HG02973 (cell line): ENCODE measurements around the gene SLC9C2.

ENCODE experiments used
- ATAC-seq: cut with Tn5 transposase; IDR thresholded peaks from one replicate; pipeline ENCODE4 v1.9.1; 2021; ENCODE audit warnings: moderate library complexity; ENCODE audit not compliant: unreplicated experiment

The SLC9C2 gene

DNA sequence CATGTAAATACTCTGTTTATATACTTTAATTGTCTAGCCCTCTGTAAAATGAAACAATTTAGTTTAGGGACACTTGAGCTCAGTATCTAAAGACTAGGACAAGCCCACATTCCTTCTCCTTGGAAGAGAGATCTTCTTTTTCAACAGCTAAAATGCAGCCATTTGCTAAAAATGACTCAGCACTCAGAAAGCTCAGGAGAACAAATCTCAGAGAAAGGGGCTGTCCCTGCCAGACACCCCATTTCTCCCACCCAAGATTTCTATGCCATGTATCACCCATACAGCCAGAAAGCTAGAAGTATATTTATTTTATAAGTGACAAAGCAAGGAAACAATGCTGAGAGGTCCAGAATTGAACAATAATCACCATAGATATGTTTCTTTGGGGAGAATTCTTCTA lies 148.9 kb downstream of the SLC9C2 start:
- no peak for ATAC-seq

DNA sequence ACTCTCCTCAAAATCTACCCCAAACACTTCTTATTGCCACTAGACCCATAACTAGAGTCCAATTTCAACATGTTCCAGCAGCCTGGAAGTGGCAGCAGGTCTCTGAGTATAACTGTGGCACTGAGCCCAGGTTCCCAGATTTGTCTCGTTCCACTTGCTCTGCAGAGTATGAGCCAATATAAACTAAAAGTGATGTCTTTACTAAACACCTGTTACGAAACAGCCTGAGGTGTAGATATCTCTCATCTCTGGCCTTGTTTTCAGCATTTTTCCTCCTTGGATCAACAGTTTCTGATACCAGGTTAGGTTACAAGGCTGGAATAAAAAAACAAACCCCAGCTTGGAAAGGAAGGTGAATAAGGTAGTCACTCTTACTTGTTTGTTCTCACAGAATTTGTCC lies 150.9 kb downstream of the SLC9C2 start:
- ATAC-seq: no peak
